Measurements from ENCODE around the gene COL18A1. TPM values are rescaled to one million over a fixed set of nuclear protein-coding genes. Genes with fewer than 3 reads are reported as not detected.
A peak's percentile ranks its signal among the peaks of the same experiment; 100 is the strongest.

Gene COL18A1
- polyA plus RNA-seq, 1 of the 3 experiments (the other 2 are of a cell fraction) = 118 TPM

GRCh38 chr21:45366476-45366875 is 38.5 kb upstream of the COL18A1 start:
- Histone ChIP-seq H3K27ac (ENCODE audit: low read depth in 2 of 2, low read length in 1 of 2) (peak overlapping the region; percentile 77 to 100), H3F3A (replicated peaks; ENCODE audit: insufficient read depth) (peaks cover 33% of the 10 kb centered on the region), H3K9me2 (no peaks in the 10 kb centered on the region), H3K9ac (peak overlapping the region; percentile 57; the same call in 1 of the 2 replicates), H3K79me2 (ENCODE audit: insufficient read depth) (peaks cover 12% of the 10 kb centered on the region; the same call in 1 of the 2 replicates), H3K27me3 (ENCODE audit: insufficient read depth) (no peaks in the 10 kb centered on the region), H3K4me1 (ENCODE audit: control insufficient read depth in 1 of 2, insufficient read depth in 2 of 2, low read depth in 1 of 2, low read length in 1 of 2) (peaks cover 23 to 34% of the 10 kb centered on the region in 2 experiments; a peak in 3 of 4 replicates), H3K4me2 (peak overlapping the region; percentile 53), H3K9me3 (no peaks in the 10 kb centered on the region), H3K4me3 (ENCODE audit: low read depth in 2 of 2, low read length in 1 of 2) (no peak overlapping the region), H2AFZ (ENCODE audit: low read depth) (no peak overlapping the region), H4K20me1 (ENCODE audit: insufficient read depth) (no peaks in the 10 kb centered on the region), H3K36me3 (replicated peaks in 1 of 2; ENCODE audit: control insufficient read depth in 1 of 2, insufficient read depth in 2 of 2, low read length in 1 of 2) (no peaks in the 10 kb centered on the region)
- ChIA-PET POLR2A (no interaction called here), CTCF (no interaction called here)
- 80% methylated on average over 12 of the region's 17 CpGs for WGBS (ENCODE audit: low lambda C conversion rate)
- TF ChIP-seq YY1 (IDR thresholded peaks at IDR 0.05; ENCODE audit: low read depth) (no peak), PBX3 (IDR thresholded peaks at IDR 0.05) (no peak), POLR2AphosphoS5 (IDR thresholded peaks at IDR 0.05; ENCODE audit: low read depth, low read length) (no peak), IRF3 (IDR thresholded peaks at IDR 0.05; ENCODE audit: low read depth, low read length) (no peak), RFX5 (IDR thresholded peaks at IDR 0.05; ENCODE audit: low read length) (no peak), GABPA (IDR thresholded peaks at IDR 0.05; ENCODE audit: low read depth) (no peak), JUND (IDR thresholded peaks at IDR 0.05) (no peak), MEF2A (IDR thresholded peaks at IDR 0.05; ENCODE audit: borderline replicate concordance, low read depth) (no peak)
- TF ChIP-seq, protein P1, sequence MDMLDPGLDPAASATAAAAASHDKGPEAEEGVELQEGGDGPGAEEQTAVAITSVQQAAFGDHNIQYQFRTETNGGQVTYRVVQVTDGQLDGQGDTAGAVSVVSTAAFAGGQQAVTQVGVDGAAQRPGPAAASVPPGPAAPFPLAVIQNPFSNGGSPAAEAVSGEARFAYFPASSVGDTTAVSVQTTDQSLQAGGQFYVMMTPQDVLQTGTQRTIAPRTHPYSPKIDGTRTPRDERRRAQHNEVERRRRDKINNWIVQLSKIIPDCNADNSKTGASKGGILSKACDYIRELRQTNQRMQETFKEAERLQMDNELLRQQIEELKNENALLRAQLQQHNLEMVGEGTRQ (IDR thresholded peaks at IDR 0.05; ENCODE audit: borderline replicate concordance, low read depth, low read length) = no peak
- no peak for DNase-seq

DNA sequence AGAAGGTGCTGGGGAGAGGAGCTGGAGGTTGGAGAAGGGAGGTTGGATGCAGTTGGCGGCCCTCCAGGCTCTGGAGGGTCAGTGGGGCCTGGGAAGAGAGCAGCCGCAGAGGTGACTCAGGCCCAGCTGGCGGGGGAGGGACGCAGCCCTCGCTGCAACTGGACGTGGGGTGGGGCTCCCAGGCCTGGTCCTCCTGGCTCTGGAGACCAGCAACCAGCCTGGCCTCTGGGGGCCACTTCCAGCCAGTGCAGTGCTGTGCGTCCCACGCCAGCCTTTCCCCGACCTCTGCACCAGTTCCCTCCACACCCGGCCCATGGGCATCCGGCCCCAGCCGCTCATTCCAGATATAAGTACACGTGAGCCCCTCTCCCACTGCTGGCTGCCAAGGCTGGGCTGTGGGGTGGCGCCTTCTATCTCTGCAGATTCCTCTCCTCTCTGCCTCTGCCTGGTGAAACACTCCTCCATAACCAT is 38.0 kb upstream of the COL18A1 start:
- H3K4me1 ChIP-seq (ENCODE audit: control insufficient read depth in 1 of 2, insufficient read depth in 2 of 2, low read depth in 1 of 2, low read length in 1 of 2) = peaks cover 19 to 30% of the 10 kb centered on the region in 2 experiments; a peak in 3 of 4 replicates
- no peak overlapping the region for H3K4me3 ChIP-seq (ENCODE audit: low read depth in 2 of 2, low read length in 1 of 2)
- H3F3A ChIP-seq (replicated peaks; ENCODE audit: insufficient read depth) = peaks cover 33% of the 10 kb centered on the region
- WGBS (ENCODE audit: low lambda C conversion rate) = 12% methylated on average over 11 of the region's 14 CpGs
- H3K9me2 ChIP-seq = no peaks in the 10 kb centered on the region
- no peak overlapping the region for H2AFZ ChIP-seq (ENCODE audit: low read depth)
- no peaks in the 10 kb centered on the region for H3K36me3 ChIP-seq (replicated peaks in 1 of 2; ENCODE audit: control insufficient read depth in 1 of 2, insufficient read depth in 2 of 2, low read length in 1 of 2)
- peaks cover 12% of the 10 kb centered on the region; the same call in 1 of the 2 replicates for H3K79me2 ChIP-seq (ENCODE audit: insufficient read depth)
- DNase-seq = peak; percentile 79
- CTCF ChIA-PET = no interaction called here
- no peaks in the 10 kb centered on the region for H3K27me3 ChIP-seq (ENCODE audit: insufficient read depth)
- peak overlapping the region; percentile 57; the same call in 1 of the 2 replicates for H3K9ac ChIP-seq
- H3K4me2 ChIP-seq = peak overlapping the region; percentile 53
- H3K27ac ChIP-seq (ENCODE audit: low read depth in 2 of 2, low read length in 1 of 2) = peak overlapping the region; percentile 77 to 100
- H3K9me3 ChIP-seq = no peaks in the 10 kb centered on the region
- POLR2A ChIA-PET = no interaction called here
- H4K20me1 ChIP-seq (ENCODE audit: insufficient read depth) = no peaks in the 10 kb centered on the region
- no peak for TF ChIP-seq GATA2 (CRISPR knock-in tag; IDR thresholded peaks at IDR 0.05)
- TF ChIP-seq GABPA (IDR thresholded peaks at IDR 0.05; ENCODE audit: low read depth) = no peak
- TF ChIP-seq TCF12 (IDR thresholded peaks at IDR 0.05) = peak; percentile 92
- no peak; the same call in 1 of the 2 replicates for TF ChIP-seq FOXM1 (IDR thresholded peaks at IDR 0.05; ENCODE audit: low read depth)
- TF ChIP-seq TEAD4 (IDR thresholded peaks at IDR 0.05; ENCODE audit: borderline replicate concordance, insufficient read depth) = 0 out of 2 replicates have a peak, but pooled peaks have one; percentile 39
- TF ChIP-seq JUND (IDR thresholded peaks at IDR 0.05) = peak; percentile 89
- no peak; the same call in 1 of the 2 replicates for TF ChIP-seq POLR2AphosphoS5 (IDR thresholded peaks at IDR 0.05; ENCODE audit: low read depth, low read length)
- TF ChIP-seq, protein P1 (IDR thresholded peaks at IDR 0.05; ENCODE audit: borderline replicate concordance, low read depth, low read length) = no peak
- TF ChIP-seq ELF1 (IDR thresholded peaks at IDR 0.05) = no peak
- peak; percentile 91 for TF ChIP-seq NFIC (IDR thresholded peaks at IDR 0.05; ENCODE audit: borderline replicate concordance)
- TF ChIP-seq, protein P2, sequence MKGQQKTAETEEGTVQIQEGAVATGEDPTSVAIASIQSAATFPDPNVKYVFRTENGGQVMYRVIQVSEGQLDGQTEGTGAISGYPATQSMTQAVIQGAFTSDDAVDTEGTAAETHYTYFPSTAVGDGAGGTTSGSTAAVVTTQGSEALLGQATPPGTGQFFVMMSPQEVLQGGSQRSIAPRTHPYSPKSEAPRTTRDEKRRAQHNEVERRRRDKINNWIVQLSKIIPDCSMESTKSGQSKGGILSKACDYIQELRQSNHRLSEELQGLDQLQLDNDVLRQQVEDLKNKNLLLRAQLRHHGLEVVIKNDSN (IDR thresholded peaks at IDR 0.05; ENCODE audit: borderline replicate concordance, low read depth) = no peak
- TF ChIP-seq SIN3A (IDR thresholded peaks at IDR 0.05; ENCODE audit: borderline replicate concordance, low read depth, low read length) = no peak
- no peak for TF ChIP-seq NRF1 (IDR thresholded peaks at IDR 0.05; ENCODE audit: low read depth, low read length)
- no peak for TF ChIP-seq EZH2phosphoT487 (IDR thresholded peaks at IDR 0.05; ENCODE audit: borderline replicate concordance, low read depth)
- TF ChIP-seq MXI1 (IDR thresholded peaks at IDR 0.05; ENCODE audit: low read depth, low read length) = no peak
- no peak for TF ChIP-seq FOXJ3 (CRISPR knock-in tag; IDR thresholded peaks at IDR 0.05)
